K562 (cell line): Measurements from ENCODE around the gene PTH1R. TPM values are rescaled to one million over a fixed set of nuclear protein-coding genes. Genes with fewer than 3 reads are reported as not detected.

Source experiments
- ATAC-seq: fragments of 200-7000 bp; cut with Tn5 transposase; 3 replicates; pipeline ENCODE4 v1.9.1; 2020; ENCODE audit warnings: moderate library complexity
- BruUV-seq: library from RNA; stranded (reverse); fragments of 400-500 nt; replicated peaks from 2 replicates; lab custom pipeline; 2021; lab: Mats Ljungman, UMichigan
- CTCF ChIA-PET: fragments of 300-600 bp; formaldehyde crosslinking; extraction: SDS; loops from one replicate; lab custom pipeline; 2021; ENCODE audit warnings: low intra/inter-chr PET ratio; lab: Yijun Ruan, JAX
- POLR2A ChIA-PET: fragments of 300-600, 350-650 bp; sonication (Branson Sonifier 250); formaldehyde crosslinking; extraction: SDS; loops from one replicate; lab custom pipeline; 2021; ENCODE audit warnings: antibody characterized with exemption, inconsistent platforms; lab: Yijun Ruan, JAX
- DNase-seq, 4 experiments: peaks; one replicate each; pipeline versions ENCODE4 v3.0.0 to v3.0.0-alpha.2; 2011 to 2018; ENCODE audit warnings: low spot score in 3 of 4, mixed read lengths in 3 of 4; ENCODE audit errors: extremely low read depth in 1 of 4
- FAIRE-seq: peaks from 2 replicates; lab custom pipeline; 2011; peaks lifted over from hg19 to GRCh38; lab: Jason Lieb, UNC
- H2AFZ ChIP-seq: 2 replicates; pipeline ENCODE4 v1.6.0; 2011; ENCODE audit warnings: low read depth, low read length, control low read depth, inconsistent platforms
- H3K27ac ChIP-seq: fragments of 200-600 bp; 3 replicates; pipeline ENCODE4 v1.8.0; 2011; ENCODE audit warnings: low read depth, mild to moderate bottlenecking, control low read depth, inconsistent platforms, low read length, moderate library complexity, mixed read lengths; ENCODE audit errors: extremely low read depth
- H3K27me3 ChIP-seq, 2 experiments: fragments of 300-600 bp in 1 of 2; 2 replicates in 1 of 2; 3 replicates in 1 of 2; pipeline versions ENCODE4 v1.6.0 to v1.8.0; 2011; ENCODE audit warnings: inconsistent platforms in 2 of 2, low read length in 2 of 2, mild to moderate bottlenecking in 1 of 2, mixed read lengths in 1 of 2, moderate library complexity in 1 of 2; ENCODE audit not compliant: control insufficient read depth in 2 of 2, insufficient read depth in 2 of 2
- H3K36me3 ChIP-seq: fragments of 300-600 bp; 3 replicates; pipeline ENCODE4 v1.8.0; 2011; ENCODE audit warnings: mild to moderate bottlenecking, low read length, inconsistent platforms; ENCODE audit not compliant: control insufficient read depth, insufficient read depth
- H3K4me1 ChIP-seq, 2 experiments: fragments of 200-600 bp in 1 of 2; replicated peaks in 1 of 2; 2 replicates in 1 of 2; 3 replicates in 1 of 2; pipeline versions ENCODE4 v1.5.1 to v1.8.0; 2011; ENCODE audit warnings: inconsistent platforms in 2 of 2, low read length in 2 of 2, mild to moderate bottlenecking in 1 of 2, mixed read lengths in 1 of 2, moderate library complexity in 1 of 2; ENCODE audit not compliant: control insufficient read depth in 2 of 2, insufficient read depth in 2 of 2
- H3K4me2 ChIP-seq: 2 replicates; pipeline ENCODE4 v1.6.1; 2011; ENCODE audit warnings: low read length, control low read depth, inconsistent platforms, mixed read lengths; ENCODE audit not compliant: insufficient read depth
- H3K4me3 ChIP-seq: fragments of 200-600 bp; sonication (generic), shearing (Covaris generic); 2 replicates; pipeline ENCODE4 v1.5.1; 2016; ENCODE audit warnings: control low read depth, inconsistent platforms
- H3K79me2 ChIP-seq: fragments of 200-600 bp; 3 replicates; pipeline ENCODE4 v1.8.0; 2011; ENCODE audit warnings: low read length, inconsistent platforms; ENCODE audit not compliant: control insufficient read depth, insufficient read depth
- H3K9ac ChIP-seq, 2 experiments: 2 replicates each; pipeline versions ENCODE4 v1.6.0 to v1.6.1; 2011; ENCODE audit warnings: low read depth in 2 of 2, low read length in 2 of 2, control low read depth in 1 of 2, inconsistent platforms in 1 of 2, mild to moderate bottlenecking in 1 of 2, mixed read lengths in 1 of 2; ENCODE audit not compliant: insufficient read depth in 1 of 2
- H3K9me1 ChIP-seq: one replicate; pipeline ENCODE4 v1.6.0; 2011; ENCODE audit warnings: inconsistent platforms, mild to moderate bottlenecking, low read length, moderate library complexity; ENCODE audit not compliant: control insufficient read depth, insufficient read depth
- H3K9me3 ChIP-seq: replicated peaks from 2 replicates; pipeline ENCODE4 v1.5.1; 2011; ENCODE audit warnings: low read depth, low read length, inconsistent platforms; ENCODE audit not compliant: control insufficient read depth, insufficient read depth
- H4K20me1 ChIP-seq: replicated peaks from 2 replicates; pipeline ENCODE4 v1.6.1; 2011; ENCODE audit warnings: low read length, inconsistent platforms, mixed read lengths; ENCODE audit not compliant: control insufficient read depth, insufficient read depth
- HNRNPL ChIP-seq: fragments of 200-400 bp; formaldehyde crosslinking; IDR thresholded peaks from 2 replicates; pipeline ENCODE4 v1.6.1; 2017; ENCODE audit warnings: low read depth, mild to moderate bottlenecking, low read length
- LEF1 ChIP-seq: fragments of 450-650 bp; IDR thresholded peaks from 2 replicates; pipeline ENCODE4 v1.6.1; 2016; ENCODE audit warnings: mild to moderate bottlenecking
- MEIS2 ChIP-seq: fragments of 450-650 bp; IDR thresholded peaks from 2 replicates; pipeline ENCODE4 v1.6.1; 2014; ENCODE audit warnings: mild to moderate bottlenecking; ENCODE audit not compliant: partially characterized antibody
- SPI1 ChIP-seq: IDR thresholded peaks from 2 replicates; pipeline ENCODE4 v1.6.1; 2011; ENCODE audit warnings: low read depth, low read length, control low read depth, borderline replicate concordance
- WHSC1 ChIP-seq: IDR thresholded peaks from one replicate; pipeline ENCODE4 v1.6.1; 2012; ENCODE audit warnings: low read length, control low read depth, inconsistent platforms
- ZNF316 ChIP-seq: fragments of 450-650 bp; IDR thresholded peaks from 2 replicates; pipeline ENCODE4 v1.6.1; 2016
- WGBS: fragments of 100-300 bp; shearing (Covaris generic); methylation state at CpG from one replicate; pipeline ENCODE4 v1.1.6; 2016; ENCODE audit warnings: low coverage, mixed read lengths; ENCODE audit not compliant: insufficient coverage; ENCODE audit errors: missing lambda C conversion rate; 5-methylcytosine and 5-hydroxymethylcytosine counted together
- in situ Hi-C: fragments of 300-500 bp; cut with MboI; formaldehyde crosslinking; loops from 4 replicates; pipeline ENCODE4 v1.15.0; 2018; ENCODE audit warnings: inconsistent platforms, mixed read lengths
- intact Hi-C: fragments of 100-400 bp; cut with micrococcal nuclease; formaldehyde crosslinking; loops from 2 replicates; pipeline ENCODE4 v1.14.2; 2022
- polyA plus RNA-seq, 8 experiments: library from polyadenylated mRNA; depleted of rRNA in 4 of 8; stranded (reverse) in 5 of 8; unstranded in 3 of 8; fragments of >200 nt; fragmentation: Nextera tagmentation in 2 of 8; fragmentation: Illumina TruSeq in 1 of 8; extraction: Ambion mirVana in 2 of 8; extraction: Trizol in 1 of 8; gene quantifications; 2 replicates each; pipeline versions ENCODE4 v1.2.1 to v1.2.3, GENCODE V29; 2011 to 2014; ENCODE audit warnings: inconsistent platforms in 1 of 8, missing spikeins in 1 of 8
- total RNA-seq, 7 experiments: library from RNA; depleted of rRNA in 6 of 7; stranded (reverse); fragments of >200 nt in 6 of 7; fragmentation: Illumina TruSeq in 2 of 7; extraction: Trizol in 2 of 7; gene quantifications; 2 replicates each; pipeline versions ENCODE4 v1.2.1 to v1.2.3, GENCODE V29; 2011 to 2021; ENCODE audit warnings: low replicate concordance in 1 of 7
- TF ChIP-seq, protein P1 (sequence below): fragments of 450-650 bp; IDR thresholded peaks from 2 replicates; pipeline ENCODE4 v1.6.1; 2016
- TF ChIP-seq, protein P2 (sequence below): sonication (generic); formaldehyde crosslinking; IDR thresholded peaks from 2 replicates; pipeline ENCODE4 v1.8.1; 2022; ENCODE audit warnings: missing genetic modification reagents
- TF ChIP-seq, protein P3 (sequence below), 2 experiments: IDR thresholded peaks in 1 of 2; conservative IDR thresholded peaks in 1 of 2; 2 replicates each; pipeline ENCODE4 v1.6.1; 2016; ENCODE audit warnings: low read depth in 2 of 2, mild to moderate bottlenecking in 1 of 2, missing compliant biosample characterization in 1 of 2, missing genetic modification characterization in 1 of 2, moderate library complexity in 1 of 2

Gene PTH1R
- total and polyA plus RNA-seq, 9 of the 15 experiments (the other 6 are each of a cell fraction or from before 2014, with no cell fraction given), result not detected

DNA sequence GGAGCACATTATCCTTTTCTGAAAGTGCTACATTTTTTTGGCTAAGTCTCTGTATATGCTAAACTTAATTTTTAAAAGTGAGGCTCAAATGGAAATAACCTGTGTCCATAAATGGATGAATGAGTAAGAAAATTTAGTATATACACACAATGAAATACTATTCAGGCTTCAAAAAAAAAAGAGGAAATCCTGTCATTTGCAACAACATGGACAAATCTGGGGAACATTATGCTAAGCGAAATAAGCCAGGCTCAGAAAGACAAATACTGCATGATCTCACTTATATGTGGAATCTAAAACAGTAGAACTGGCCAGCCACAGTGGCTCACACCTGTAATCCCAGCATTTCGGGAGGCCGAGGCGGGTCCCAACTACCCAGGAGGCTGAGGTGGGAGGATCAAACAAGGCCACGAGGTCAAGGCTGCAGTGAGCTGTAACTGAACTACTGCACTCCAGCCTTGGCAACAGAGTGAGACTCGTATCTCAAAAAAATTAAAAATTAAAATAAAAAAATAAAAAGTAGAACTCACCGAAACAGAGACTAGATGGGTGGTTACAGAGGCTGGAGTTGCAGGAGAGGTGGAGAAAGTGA, 73.2 kb downstream of the PTH1R start:
- CTCF ChIA-PET, result interaction anchor here (0.6 kb wide), 1 partner anchor 12 kb away, joined by 4 read pairs; no protein-coding TSS in a partner anchor
- ATAC-seq (no peak), DNase-seq (no peak), FAIRE-seq (no peak)
- Histone ChIP-seq H3K27me3 (no peaks in the 10 kb centered on the region), H3K9me3 (no peaks in the 10 kb centered on the region), H3K79me2 (peaks cover 97% of the 10 kb centered on the region), H3K9ac (no peak overlapping the region), H2AFZ (no peak overlapping the region), H3K4me1 (peaks cover 64 to 80% of the 10 kb centered on the region in 2 experiments), H3K27ac (no peak overlapping the region), H3K4me2 (no peak overlapping the region), H3K36me3 (peaks cover 42% of the 10 kb centered on the region), H3K4me3 (no peak overlapping the region), H3K9me1 (peaks cover 29% of the 10 kb centered on the region), H4K20me1 (peaks cover 76% of the 10 kb centered on the region)
- no TSS peak for BruUV-seq
- TF ChIP-seq ZNF316 (no peak), WHSC1 (no peak), LEF1 (no peak), SPI1 (peak; percentile 30; the same call in 1 of the 2 replicates), HNRNPL (no peak)
- intact Hi-C loops (no loop called here), in situ Hi-C loops (no loop called here)
- POLR2A ChIA-PET, result interaction anchor here (0.6 to 4.3 kb wide), 5 partner anchors 14 to 1020 kb away, joined by 3 to 22 read pairs (median 3); partner anchors contain the start of gene CCDC12
- WGBS, result 71% methylated on average over 7 of the region's 7 CpGs

DNA sequence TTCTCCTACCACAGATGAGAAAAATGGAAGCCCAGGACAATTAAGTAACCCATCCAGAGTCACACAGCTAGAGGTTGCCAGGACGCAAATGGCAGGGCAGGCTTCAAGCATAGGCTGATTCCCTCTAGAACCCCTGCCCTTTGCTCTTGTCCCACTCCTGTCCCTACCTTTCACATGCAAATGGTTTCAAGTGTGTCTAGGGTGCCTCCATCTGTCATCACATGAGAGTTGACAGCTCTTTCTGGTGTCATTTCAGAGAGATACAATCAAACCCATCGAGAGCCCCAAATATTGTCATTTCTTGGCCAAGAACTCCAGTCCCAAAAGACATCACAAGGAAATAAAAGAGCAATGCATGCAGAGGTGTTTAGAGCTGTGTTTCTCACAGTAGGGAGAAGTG, 75.3 kb downstream of the PTH1R start:
- Histone ChIP-seq H3K27me3 (no peaks in the 10 kb centered on the region), H3K4me3 (no peak overlapping the region), H4K20me1 (peaks cover 70% of the 10 kb centered on the region), H3K27ac (no peak overlapping the region), H3K9ac (no peak overlapping the region; a peak in 1 of 4 replicates), H3K79me2 (peaks cover 97% of the 10 kb centered on the region), H3K36me3 (peaks cover 36% of the 10 kb centered on the region), H3K4me1 (peaks cover 59 to 76% of the 10 kb centered on the region in 2 experiments), H2AFZ (no peak overlapping the region), H3K4me2 (no peak overlapping the region), H3K9me1 (peaks cover 20% of the 10 kb centered on the region), H3K9me3 (no peaks in the 10 kb centered on the region)
- POLR2A ChIA-PET, result interaction anchor here (0.7 to 4.3 kb wide), 8 partner anchors 11 to 68 kb away, joined by 3 to 22 read pairs (median 4); partner anchors contain the start of gene NBEAL2
- DNase-seq (no peak), FAIRE-seq (no peak), ATAC-seq (no peak)
- CTCF ChIA-PET, result no interaction called here
- peak; percentile 72 for TF ChIP-seq MEIS2
- TF ChIP-seq, protein P1, sequence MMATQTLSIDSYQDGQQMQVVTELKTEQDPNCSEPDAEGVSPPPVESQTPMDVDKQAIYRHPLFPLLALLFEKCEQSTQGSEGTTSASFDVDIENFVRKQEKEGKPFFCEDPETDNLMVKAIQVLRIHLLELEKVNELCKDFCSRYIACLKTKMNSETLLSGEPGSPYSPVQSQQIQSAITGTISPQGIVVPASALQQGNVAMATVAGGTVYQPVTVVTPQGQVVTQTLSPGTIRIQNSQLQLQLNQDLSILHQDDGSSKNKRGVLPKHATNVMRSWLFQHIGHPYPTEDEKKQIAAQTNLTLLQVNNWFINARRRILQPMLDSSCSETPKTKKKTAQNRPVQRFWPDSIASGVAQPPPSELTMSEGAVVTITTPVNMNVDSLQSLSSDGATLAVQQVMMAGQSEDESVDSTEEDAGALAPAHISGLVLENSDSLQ, result 0 out of 2 replicates have a peak, but pooled peaks have one; percentile 7
- TF ChIP-seq, protein P2, sequence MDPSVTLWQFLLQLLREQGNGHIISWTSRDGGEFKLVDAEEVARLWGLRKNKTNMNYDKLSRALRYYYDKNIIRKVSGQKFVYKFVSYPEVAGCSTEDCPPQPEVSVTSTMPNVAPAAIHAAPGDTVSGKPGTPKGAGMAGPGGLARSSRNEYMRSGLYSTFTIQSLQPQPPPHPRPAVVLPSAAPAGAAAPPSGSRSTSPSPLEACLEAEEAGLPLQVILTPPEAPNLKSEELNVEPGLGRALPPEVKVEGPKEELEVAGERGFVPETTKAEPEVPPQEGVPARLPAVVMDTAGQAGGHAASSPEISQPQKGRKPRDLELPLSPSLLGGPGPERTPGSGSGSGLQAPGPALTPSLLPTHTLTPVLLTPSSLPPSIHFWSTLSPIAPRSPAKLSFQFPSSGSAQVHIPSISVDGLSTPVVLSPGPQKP (CRISPR knock-in tag), result no peak
- TF ChIP-seq, protein P3, sequence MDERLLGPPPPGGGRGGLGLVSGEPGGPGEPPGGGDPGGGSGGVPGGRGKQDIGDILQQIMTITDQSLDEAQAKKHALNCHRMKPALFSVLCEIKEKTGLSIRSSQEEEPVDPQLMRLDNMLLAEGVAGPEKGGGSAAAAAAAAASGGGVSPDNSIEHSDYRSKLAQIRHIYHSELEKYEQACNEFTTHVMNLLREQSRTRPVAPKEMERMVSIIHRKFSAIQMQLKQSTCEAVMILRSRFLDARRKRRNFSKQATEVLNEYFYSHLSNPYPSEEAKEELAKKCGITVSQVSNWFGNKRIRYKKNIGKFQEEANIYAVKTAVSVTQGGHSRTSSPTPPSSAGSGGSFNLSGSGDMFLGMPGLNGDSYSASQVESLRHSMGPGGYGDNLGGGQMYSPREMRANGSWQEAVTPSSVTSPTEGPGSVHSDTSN (CRISPR knock-in tag; IDR thresholded peaks at IDR 0.05; ENCODE audit: low read depth), result no peak
- TF ChIP-seq, protein P3 (tag; conservative IDR thresholded peaks at IDR 0.05; ENCODE audit: low read depth), result peak; percentile 60
- 55% methylated on average over 2 of the region's 2 CpGs for WGBS
- in situ Hi-C loops (no loop called here), intact Hi-C loops (no loop called here)
- BruUV-seq, result no TSS peak
